Stimulated activated CD8-positive, alpha-beta memory T cell treated with anti-CD3 and anti-CD28 coated beads, Interleukin-12 subunit alpha, Interleukin-12 subunit beta, amount 100 ng/mL, for 1 hour (primary cell): ENCODE measurements around the gene RSF1.

Source experiments
- DNase-seq: peaks from one replicate; pipeline ENCODE4 v3.0.0-alpha.2; 2020; ENCODE audit warnings: low read depth

RSF1 gene

GRCh38 chr11:77617892-77618291 lies 202.6 kb downstream of the RSF1 start:
- DNase-seq: no peak

- no peak for DNase-seq
These were observed 208.6 kb downstream of the RSF1 start for GRCh38 chr11:77611921-77612320.
